ENCODE data around the gene SPTAN1. TPM values are rescaled to one million over a fixed set of nuclear protein-coding genes. Genes with fewer than 3 reads are reported as not detected.

Gene SPTAN1
- polyA plus RNA-seq, 1 experiment = 211 TPM

DNA sequence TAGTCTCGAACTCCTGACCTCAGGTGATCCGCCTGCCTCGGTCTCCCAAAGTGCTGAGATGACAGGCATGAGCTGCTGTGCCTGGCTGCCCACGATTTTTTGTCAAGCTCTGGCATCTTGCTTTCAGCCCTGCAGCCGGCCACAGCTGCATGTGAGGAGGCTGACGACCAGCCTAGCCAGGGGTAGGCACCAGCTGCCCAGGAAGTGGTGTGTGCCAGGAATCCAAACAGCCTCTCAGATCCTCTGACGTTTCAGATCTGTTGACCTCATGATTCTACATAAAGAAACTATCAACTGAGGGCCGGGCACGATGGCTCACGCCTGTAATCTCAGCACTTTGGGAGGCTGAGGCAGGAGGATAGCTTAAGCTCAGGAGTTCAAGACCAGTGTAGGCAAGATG, 85.3 kb downstream of the SPTAN1 start:
- POLR2A ChIA-PET = no interaction called here
- peak; percentile 13 for DNase-seq (ENCODE audit: low read depth, low spot score)
- peak overlapping the region; percentile 39 for H3K27ac ChIP-seq (ENCODE audit: low read depth, low read length)

DNA sequence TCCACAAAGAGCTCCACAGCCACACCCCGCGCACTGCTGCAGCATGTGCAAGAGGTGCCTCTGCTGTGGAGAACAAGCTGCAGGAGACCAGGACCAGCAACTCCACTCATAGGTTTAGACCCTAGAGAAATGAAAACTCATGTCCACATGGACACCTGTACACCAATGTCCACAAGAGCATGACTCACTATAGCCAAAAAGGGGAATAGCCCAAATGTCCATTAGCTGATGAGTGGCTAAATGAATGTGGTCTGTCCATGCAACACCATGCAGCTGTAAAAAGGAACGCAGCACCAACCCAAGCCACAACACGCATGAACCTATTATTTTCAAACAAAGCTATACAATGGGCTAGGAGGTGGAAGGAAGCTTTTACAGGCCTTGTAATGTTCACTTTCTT, 86.2 kb downstream of the SPTAN1 start:
- CTCF ChIA-PET = interaction anchor here (0.9 to 1.6 kb wide), 2 partner anchors 94 to 290 kb away, joined by 3 to 4 read pairs; no protein-coding TSS in a partner anchor
- no peak for DNase-seq (ENCODE audit: low read depth, low spot score)

More for the DNA sequence above, 85.3 kb downstream of the SPTAN1 start:
- H3K9me3 ChIP-seq (ENCODE audit: control insufficient read depth, insufficient read depth, low read length) = no peaks in the 10 kb centered on the region; the same call in 1 of the 2 replicates
- no peak overlapping the region for H3K4me3 ChIP-seq (ENCODE audit: low read depth, low read length)
- TF ChIP-seq, protein P1, sequence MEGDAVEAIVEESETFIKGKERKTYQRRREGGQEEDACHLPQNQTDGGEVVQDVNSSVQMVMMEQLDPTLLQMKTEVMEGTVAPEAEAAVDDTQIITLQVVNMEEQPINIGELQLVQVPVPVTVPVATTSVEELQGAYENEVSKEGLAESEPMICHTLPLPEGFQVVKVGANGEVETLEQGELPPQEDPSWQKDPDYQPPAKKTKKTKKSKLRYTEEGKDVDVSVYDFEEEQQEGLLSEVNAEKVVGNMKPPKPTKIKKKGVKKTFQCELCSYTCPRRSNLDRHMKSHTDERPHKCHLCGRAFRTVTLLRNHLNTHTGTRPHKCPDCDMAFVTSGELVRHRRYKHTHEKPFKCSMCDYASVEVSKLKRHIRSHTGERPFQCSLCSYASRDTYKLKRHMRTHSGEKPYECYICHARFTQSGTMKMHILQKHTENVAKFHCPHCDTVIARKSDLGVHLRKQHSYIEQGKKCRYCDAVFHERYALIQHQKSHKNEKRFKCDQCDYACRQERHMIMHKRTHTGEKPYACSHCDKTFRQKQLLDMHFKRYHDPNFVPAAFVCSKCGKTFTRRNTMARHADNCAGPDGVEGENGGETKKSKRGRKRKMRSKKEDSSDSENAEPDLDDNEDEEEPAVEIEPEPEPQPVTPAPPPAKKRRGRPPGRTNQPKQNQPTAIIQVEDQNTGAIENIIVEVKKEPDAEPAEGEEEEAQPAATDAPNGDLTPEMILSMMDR (IDR thresholded peaks at IDR 0.05; ENCODE audit: low read depth, low read length) = no peak
- H3K27me3 ChIP-seq (ENCODE audit: control insufficient read depth, insufficient read depth, low read length) = no peaks in the 10 kb centered on the region
- CTCF ChIA-PET = interaction anchor here (0.7 kb wide), 1 partner anchor 9 kb away, joined by 3 read pairs; no protein-coding TSS in a partner anchor

DNA sequence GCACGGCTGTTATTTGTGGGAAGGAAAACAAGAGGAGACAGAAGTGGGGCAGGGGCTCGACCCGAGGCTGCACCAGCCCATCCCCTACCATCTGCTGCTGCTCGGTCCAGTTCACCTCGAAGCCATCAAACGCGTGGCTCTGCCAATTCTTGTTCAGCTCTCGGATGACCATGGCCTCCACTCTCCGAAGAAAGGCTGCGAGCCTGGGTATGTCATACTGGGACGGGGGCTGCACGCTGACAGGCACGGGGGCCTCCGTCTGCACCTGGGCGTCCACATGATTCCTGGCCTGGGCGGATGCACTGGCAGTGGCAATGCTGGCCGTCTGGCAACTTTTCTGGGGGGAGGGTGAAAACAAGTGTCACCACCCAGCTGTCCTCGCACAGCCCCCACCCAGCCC, 88.2 kb downstream of the SPTAN1 start:
- Histone ChIP-seq H3K27ac (ENCODE audit: low read depth, low read length) (no peak overlapping the region), H3K4me3 (ENCODE audit: low read depth, low read length) (no peak overlapping the region), H3K9me3 (ENCODE audit: control insufficient read depth, insufficient read depth, low read length) (no peaks in the 10 kb centered on the region; the same call in 1 of the 2 replicates), H3K27me3 (ENCODE audit: control insufficient read depth, insufficient read depth, low read length) (no peaks in the 10 kb centered on the region)
- POLR2A ChIA-PET = interaction anchor here (0.5 kb wide), 1 partner anchor 54 kb away, joined by 5 read pairs; no protein-coding TSS in a partner anchor
- CTCF ChIA-PET = interaction anchor here (0.5 kb wide), 1 partner anchor 109 kb away, joined by 5 read pairs; no protein-coding TSS in a partner anchor
- TF ChIP-seq, protein P1 (IDR thresholded peaks at IDR 0.05; ENCODE audit: low read depth, low read length) = no peak
- no peak for DNase-seq (ENCODE audit: low read depth, low spot score)

More for the DNA sequence above, 86.2 kb downstream of the SPTAN1 start:
- Histone ChIP-seq H3K27me3 (ENCODE audit: control insufficient read depth, insufficient read depth, low read length) (no peaks in the 10 kb centered on the region), H3K4me3 (ENCODE audit: low read depth, low read length) (no peak overlapping the region), H3K9me3 (ENCODE audit: control insufficient read depth, insufficient read depth, low read length) (no peaks in the 10 kb centered on the region; the same call in 1 of the 2 replicates), H3K27ac (ENCODE audit: low read depth, low read length) (no peak overlapping the region)
- TF ChIP-seq, protein P1 (IDR thresholded peaks at IDR 0.05; ENCODE audit: low read depth, low read length) = no peak
- POLR2A ChIA-PET = no interaction called here

DNA sequence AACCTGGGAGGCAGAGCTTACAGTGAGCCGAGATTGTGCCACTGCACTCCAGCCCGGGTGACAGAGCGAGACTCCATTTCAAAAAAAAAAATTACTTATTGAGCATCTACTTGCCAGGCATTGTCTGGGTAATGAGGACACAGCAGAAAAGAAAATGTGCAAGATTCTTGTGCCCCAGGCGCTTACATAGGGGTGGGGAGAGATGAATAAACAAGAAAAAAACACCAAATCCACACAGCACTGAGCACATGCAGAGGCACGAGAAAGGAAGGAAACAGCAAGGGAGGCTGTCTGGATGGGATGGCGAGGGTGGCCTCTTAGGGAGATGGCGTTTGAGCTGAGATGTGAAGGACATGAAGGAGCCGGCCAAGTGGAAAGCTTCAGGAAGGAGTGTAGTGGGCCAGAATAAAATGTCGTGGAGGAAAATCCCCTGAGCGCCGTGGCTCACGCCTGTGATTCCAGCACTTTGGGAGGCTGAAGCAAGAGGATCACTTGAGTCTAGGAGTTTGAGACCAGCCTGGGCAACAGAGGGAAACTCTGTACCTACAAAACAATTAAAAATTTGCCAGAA, 90.4 kb downstream of the SPTAN1 start:
- Histone ChIP-seq H3K27ac (ENCODE audit: low read depth, low read length) (no peak overlapping the region), H3K9me3 (ENCODE audit: control insufficient read depth, insufficient read depth, low read length) (no peaks in the 10 kb centered on the region; the same call in 1 of the 2 replicates), H3K4me3 (ENCODE audit: low read depth, low read length) (no peak overlapping the region), H3K27me3 (ENCODE audit: control insufficient read depth, insufficient read depth, low read length) (no peaks in the 10 kb centered on the region)
- TF ChIP-seq, protein P1 (IDR thresholded peaks at IDR 0.05; ENCODE audit: low read depth, low read length) = no peak
- CTCF ChIA-PET = interaction anchor here (1.7 kb wide), 1 partner anchor 175 kb away, joined by 5 read pairs; the partner anchor contains the start of gene ENDOG
- POLR2A ChIA-PET = interaction anchor here (0.6 kb wide), 1 partner anchor 622 kb away, joined by 3 read pairs; no protein-coding TSS in a partner anchor
- DNase-seq (ENCODE audit: low read depth, low spot score) = no peak
